ENCODE data around the gene ALDH4A1. TPM values are rescaled to one million over a fixed set of nuclear protein-coding genes. Genes with fewer than 3 reads are reported as not detected.
"Not testable (repeated sequence)": the region's sequence is repeated elsewhere in the genome, so short reads cannot be mapped to it uniquely, and the experiment has no call there.

The ALDH4A1 gene
- total RNA-seq, 1 experiment from 2014 or later = 3.3 TPM

DNA sequence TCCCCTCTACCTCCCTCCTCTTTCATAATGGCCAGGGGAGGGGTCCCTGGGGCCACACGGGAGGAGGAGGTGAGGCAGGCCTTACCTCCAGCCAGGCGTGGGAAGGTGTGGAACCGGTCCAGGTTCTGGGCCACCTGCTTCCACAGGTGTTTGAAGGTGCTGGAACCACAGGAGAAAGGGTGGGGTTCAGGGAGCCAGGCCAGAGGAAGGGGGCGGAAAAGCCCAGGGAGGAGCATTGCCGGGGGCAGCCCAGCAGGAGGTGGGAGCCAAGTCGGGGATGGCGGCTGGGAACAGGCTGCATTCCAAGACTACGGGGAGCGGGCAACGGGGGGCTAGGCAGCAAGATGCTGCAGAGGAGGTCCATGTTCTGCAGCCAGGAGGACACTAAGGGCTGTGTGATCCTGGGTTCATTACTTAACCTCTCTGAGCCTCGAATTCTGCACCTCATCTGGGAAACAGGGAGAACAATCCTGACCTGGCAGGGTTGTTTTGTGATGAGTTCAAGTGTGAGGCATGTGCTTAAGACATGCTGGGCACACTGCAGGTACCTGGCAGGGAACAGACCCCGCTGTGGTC is 23.1 kb downstream of the ALDH4A1 start:
- no peak for DNase-seq (ENCODE audit: low spot score)

DNA sequence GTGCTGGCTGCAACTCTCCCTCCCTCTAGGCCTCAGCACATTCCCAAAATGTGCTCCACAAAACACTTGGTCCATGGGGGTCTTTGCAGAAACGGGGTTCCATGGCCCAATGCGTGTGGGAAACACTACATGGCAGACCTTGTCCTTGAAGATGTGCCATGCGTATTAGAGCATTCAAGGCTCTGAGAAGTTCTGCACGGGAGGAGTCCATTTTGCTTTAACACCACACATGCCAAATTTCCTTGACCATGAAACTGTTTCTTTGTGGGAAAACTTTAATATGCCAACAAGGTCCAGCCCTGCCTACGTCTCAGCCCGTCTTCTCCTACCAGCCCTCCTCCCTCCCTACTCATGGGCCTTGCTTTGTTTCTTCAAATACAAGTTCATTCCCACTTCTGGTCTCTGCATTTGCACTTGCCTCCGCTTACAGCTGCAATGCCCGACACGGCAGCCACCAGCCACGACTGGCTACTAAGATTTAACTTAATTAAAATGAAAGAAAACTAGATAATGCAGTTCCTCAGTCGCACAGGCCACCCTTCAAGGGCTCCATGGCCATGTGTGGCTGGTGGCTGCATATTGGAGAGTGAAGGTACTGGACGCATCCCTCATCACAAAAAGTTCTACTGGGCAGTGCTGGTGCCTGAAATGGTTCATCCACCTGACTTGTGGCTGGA is 23.7 kb downstream of the ALDH4A1 start:
- no peak for DNase-seq (ENCODE audit: low spot score)

DNA sequence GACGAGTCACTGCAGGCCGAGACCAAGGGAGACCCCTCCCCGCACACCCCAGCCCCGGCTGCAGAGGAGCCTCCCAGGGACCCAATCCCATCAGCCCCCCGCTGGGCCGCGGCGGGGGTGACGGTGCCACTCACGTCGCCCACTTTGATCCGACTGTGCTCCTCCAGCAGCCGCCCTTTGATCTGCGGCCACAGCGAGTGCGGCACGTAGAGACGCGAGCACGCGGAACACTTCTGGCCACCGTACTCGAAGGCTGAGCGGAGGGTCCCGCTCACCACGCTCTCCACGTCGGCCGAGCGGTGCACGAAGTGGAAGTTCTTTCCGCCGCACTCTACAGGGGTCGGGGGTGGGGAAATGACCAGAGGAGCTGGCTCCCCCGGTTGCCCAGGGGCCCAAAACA is 25.1 kb downstream of the ALDH4A1 start:
- DNase-seq (ENCODE audit: low spot score) = no peak

DNA sequence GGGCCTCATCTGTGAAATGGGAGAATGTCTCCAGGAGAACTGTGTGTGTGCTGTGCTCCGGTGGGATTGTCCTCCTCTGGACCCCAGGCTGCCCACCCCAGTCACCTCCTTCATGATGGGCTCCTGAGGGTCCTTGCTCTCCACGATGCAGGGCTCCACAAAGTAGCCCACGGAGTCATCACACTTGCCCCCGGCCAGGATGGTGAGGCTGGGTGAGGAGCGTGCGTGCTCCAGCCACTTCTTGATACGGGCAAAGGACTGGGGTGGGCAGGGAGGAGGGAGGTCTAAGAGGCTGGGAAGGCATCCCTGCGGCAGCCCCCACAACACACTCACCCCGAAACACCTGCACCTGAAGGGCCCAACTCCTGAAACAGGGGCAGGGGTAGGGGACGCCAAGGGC is 26.1 kb downstream of the ALDH4A1 start:
- DNase-seq (ENCODE audit: low spot score) = no peak

DNA sequence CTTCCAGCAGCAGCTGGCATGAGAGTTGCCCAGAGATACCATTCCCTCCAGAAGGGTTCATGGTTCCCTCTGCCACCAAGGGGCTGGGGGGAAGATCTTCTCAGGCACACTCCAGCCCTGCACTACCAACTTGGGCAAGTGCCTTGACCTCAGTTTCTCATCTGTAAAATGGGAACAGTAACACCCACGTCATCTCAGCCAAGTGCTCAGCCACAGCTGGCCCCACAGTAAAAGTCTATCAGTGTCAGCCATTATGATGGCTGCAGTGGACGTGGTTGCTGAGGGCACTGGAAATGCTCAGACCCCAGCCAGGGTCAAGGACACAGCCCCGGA is 26.6 kb downstream of the ALDH4A1 start:
- DNase-seq (ENCODE audit: low spot score) = no peak

DNA sequence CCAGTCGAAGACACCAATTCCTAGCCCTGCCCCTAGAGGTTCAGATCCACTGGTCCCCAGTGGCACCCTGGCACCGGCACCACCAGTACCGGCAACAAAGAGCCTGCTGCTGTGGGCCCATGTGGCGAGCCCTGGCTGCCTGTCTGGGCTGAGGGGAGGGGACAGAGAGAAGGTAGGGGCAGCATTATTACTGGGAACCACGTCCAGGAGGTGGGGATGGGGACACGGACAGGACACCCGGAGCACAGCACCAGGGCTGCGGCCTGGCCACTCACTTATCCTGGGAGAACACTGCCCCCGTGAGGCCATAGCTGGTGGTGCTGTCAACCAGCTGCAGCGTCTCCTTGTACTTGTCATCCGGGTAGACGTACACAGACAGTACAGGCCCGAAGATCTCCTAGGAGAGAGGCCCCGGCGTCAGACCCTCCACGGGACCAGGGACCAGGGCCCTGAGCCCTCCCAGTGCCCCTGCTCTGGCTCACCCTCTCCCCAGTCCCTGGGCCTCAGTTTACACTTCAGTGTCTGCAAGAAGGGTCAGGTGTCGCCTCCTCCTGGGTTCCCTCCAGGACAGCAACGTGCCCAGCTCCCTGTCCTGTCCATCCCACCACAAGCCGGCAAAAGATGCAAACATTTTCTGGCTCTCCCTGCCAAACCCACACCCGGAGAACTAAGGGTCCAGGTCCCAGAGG is 27.1 kb downstream of the ALDH4A1 start:
- peak; percentile 87 for DNase-seq (ENCODE audit: low spot score)

DNA sequence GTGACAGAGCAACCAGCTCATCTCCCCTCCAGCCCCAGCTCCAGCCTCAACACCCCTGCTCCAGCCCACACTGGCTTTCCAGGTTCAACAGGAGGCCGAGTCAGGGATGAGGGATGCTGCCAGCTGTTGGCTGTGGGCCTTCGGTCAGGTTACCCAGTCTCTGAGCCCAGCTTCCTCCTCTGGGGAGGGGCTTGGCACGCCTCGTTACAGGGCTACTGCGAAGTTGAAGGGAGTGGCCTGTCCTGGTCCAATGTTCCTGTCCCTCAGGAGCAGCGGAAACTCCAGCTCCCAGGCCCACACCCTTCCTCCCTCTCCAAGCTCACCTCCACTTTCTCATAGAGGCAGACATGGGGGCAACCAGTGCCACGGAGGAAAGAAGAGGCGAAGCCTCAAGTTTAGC is 27.8 kb downstream of the ALDH4A1 start:
- DNase-seq (ENCODE audit: low spot score) = no peak

DNA sequence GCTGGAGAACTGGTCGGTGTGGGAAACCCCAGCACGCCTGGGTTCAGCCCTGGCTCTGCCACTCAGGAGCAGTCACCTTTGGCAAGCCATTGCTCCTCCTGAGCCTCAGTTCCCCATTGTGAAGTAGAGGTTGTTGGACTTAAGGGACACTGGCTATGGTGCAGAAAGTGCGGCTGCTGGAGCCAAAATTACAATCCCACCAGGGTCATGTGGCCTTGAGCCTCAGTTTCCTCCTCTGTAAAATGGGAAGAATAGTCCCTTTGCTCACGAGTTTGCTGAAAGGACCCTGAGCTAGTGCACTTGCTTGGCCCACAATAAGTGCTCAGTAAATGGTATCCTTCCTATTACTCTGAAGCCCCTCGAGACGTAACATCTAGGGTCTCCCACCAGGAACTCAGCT is 28.3 kb downstream of the ALDH4A1 start:
- DNase-seq (ENCODE audit: low spot score) = no peak

DNA sequence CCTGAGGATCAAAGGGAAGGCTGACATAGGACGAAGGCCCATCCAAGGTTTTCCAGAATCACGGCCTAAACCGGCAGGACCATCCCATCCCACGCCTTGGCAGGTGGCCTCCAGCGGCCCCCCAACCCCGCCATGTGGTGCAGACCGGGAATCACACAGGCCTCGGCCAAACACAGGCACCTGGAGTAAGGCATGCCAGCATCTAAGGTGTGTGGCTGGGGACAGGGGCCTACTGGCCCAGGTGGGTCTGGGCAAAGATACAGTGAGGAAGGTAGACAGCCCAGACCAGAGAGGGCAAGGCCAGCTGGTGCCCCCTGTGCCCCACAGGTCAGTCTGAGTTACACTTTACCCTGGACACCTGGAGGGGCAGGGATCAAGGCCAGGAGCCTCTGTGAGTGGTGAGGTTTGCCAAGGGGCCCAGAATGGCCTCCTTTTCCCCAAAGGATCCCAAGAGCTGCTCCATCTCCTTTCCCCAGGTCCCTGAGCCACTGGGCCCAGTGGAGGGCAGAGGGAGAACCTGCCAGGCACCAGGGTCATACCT is 30.2 kb downstream of the ALDH4A1 start:
- DNase-seq (ENCODE audit: low spot score) = no peak

DNA sequence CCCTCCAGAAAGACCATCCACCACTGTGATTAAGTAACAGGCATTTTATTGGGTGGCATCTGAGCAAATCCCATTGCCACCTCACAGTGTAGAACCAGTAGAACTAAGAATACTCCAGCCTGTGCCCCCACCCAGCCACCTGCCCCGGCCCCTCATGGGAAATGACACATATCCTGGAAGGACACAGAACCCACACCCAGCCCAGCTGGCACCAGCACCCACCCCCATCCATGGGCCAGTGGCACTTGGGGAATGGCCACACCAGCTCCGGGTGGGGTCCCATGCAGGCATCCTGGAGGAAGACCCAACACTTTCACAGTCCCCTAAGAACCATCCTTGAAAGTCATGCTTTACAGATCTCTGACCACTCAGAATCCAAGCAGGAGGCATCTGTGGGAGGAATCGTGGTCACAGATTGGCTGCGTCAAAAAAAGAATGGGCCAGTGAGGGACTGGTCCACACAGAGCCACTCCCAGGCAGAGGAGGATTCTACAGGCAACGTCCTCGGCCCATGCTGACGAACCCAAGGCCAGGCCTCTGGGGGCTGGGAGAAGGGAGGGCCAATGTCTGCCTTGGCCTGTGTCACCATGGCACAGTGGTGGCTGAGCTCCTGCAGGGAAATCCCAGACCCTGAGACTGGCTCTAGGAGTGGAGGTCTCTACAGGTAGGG is 30.8 kb downstream of the ALDH4A1 start:
- no peak for DNase-seq (ENCODE audit: low spot score)

DNA sequence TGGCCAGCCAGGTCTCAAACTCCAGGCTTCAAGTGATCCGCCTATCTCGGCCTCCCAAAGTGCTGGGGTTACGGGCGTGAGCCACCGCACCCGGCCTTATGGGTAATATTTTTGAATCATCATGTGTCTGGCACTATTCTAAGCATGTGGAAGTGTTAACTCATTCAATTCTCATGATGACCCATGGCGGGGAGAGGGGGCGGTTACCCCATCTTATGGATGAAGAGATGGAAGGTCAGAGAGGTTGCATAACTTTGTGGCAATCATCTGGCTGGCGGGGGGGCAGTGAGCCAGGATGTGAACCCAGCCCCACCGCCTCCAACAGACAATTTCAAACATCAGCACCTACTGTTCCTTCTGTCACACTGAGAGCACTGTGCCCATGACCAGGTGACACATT is 31.4 kb downstream of the ALDH4A1 start:
- no peak for DNase-seq (ENCODE audit: low spot score)

DNA sequence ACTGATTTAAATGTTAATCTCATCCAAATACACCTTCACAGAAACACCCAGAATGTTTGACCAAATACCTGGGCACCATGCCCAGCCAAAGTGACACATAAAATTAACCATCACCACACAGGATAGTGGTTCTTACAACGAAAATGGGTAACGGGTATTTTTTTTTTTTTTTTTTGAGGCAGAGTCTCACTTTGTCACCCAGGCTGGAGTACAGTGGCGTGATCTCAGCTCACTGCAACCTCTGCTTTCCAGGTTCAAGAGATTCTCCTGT is 31.8 kb downstream of the ALDH4A1 start:
- DNase-seq (ENCODE audit: low spot score) = not testable (repeated sequence)

DNA sequence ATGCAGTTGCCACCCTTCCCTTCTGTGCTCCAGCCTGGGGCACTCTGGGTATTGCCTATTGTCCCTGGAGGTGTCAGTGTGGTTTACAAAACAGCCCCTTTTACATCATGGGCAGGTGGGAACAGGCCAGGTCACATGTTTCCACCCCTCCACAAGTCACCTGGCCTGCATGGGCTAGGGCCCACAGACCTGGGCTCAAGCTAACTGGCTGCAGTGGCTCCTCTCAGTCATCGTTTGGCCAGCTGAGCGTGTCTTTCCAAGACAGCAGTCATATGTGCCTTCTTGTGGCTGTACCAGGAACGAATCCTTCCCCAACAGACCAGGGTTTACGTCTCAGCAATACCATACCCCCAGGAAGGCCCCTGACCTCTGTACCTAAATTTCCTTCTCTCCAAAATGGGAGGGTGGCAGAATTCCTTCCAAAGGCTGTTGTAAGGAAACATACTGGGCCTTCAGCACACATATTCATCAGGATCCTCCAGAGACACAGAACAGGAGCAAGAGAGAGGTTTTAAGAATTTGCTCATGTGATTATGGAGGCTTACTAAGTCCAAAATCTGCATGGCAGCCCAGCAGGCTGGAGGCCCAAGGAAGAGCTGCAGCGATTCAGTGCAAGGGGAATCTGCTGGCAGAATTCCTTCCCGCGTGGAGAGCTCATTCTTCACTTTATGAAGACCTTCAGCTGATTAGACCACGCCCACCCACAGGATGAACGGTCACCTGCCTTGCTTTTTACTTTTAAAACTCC is 32.3 kb downstream of the ALDH4A1 start:
- DNase-seq (ENCODE audit: low spot score) = no peak

DNA sequence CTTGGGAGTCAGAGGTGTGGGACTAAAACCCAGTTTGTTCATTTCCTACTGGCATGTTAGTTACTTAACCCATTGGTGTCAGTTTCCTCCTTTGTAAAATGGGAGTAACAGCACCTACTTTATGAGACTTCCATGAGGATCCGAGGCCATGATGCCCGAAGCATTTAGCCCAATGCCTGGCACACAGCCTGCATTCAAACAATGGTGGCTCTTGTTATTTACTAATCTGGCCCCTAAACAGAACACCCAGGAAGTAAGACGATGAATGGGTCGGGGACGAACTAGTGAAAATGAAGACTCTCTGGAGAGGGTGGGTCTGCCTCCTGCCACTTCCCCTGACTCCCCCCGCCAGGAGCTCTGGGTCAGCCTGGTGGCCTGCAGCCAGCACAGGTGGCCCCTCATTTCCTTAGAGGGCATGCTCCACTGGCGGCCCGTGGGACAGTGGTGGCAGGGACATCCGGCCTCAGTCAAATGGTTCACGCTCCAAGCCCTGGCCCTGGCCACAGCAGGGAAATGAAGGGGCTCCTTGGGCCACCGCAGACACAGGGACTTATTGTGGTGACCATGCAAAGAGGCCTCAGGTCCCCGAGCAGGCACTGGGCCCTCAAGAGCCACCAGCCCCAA is 33.4 kb downstream of the ALDH4A1 start:
- no peak for DNase-seq (ENCODE audit: low spot score)

DNA sequence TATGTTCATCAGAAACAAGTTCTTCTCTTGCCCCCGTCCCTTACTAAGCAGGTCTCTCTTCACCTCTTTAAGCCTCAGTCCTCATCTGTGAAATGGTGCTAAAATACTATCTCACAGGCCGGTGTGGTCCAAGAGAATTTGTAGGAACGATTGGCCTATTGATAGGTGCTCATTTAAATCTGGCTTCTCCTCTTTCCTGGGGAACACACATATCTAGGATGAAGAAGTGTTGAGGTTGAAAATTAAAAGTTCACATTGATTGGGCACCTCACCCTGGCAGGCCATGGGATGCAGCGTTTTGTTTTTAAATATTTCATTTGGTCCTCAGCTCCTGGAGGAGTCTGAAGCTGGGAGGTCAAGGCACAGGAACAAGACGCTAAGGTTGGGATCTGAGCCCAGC is 34.0 kb downstream of the ALDH4A1 start:
- DNase-seq (ENCODE audit: low spot score) = no peak

DNA sequence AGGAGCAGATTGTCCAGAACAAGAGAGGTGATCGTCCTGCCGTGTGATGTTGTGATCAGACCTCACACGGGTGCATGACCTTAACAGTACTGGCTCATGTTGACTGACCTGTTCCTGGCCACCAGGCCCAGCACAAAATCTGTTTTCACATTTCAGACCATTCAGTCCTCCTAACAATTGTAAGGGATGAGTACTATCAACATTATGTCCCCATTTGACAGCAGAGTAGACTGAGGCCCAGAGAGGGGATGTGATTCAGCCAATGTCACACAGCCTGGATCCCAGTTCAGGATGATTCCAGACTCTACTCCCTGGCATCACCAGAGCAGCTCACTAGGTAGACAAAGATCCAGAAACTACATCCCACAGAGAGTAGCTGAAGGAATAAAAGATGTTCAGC is 35.5 kb downstream of the ALDH4A1 start:
- no peak for DNase-seq (ENCODE audit: low spot score)

DNA sequence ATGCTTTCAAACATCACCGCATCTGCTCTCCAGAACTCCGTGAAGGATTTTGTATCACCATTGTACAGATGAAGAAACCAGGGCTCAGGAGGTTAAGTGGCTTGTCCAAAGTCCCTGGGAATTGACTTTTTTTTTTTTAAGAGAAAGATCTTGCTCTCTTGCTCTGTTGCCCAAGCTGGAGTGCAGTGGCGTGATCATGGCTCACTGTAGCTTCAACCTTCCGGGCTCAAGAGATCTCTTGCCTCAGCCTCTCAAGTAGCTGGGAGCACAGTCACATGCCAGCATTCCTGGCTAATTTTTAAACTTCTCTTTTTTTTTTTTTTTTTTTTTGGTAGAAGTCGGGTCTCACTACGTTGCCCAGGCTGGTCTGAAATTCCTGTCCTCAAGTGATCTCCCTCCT is 36.0 kb downstream of the ALDH4A1 start:
- DNase-seq (ENCODE audit: low spot score) = no peak

DNA sequence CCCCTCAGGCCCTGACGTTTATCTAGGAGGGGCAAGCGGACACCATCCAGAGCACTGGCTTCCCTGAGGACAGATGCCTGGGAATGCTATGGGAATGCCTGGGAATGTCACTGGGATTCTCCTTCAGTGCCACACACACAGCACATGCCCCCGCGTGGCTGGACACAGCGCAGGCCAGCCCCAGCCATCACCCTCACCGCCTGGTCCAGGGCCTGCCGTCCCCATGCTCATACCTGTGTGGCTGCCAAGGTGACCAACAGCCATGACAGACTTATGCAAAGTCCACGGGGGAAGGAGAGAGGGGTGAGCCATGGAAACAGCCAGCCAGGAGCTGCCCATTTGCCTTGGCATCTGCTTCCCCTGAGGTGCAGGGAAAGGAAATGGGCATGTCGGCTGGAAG is 37.2 kb downstream of the ALDH4A1 start:
- no peak for DNase-seq (ENCODE audit: low spot score)

DNA sequence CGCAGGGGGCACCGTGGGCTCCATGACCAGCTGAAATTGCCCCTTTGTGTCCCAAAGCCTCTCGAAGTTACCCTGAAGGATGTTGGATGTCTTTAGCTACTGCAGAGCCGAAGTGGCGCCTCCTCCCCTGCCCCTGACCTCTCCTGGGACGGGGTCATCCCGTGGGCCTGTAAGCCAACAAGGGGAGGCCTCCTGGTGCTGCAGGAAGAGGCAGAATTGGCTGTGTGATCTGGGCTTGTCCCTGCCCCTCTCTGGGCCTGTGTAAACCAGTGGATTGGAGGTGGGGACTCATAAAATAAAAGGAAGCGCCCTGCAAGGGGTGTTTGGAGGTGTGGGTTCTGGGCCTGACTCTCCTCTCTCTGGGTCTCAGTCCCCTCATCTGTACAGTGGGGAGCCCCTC is 40.8 kb downstream of the ALDH4A1 start:
- DNase-seq (ENCODE audit: low spot score) = no peak

DNA sequence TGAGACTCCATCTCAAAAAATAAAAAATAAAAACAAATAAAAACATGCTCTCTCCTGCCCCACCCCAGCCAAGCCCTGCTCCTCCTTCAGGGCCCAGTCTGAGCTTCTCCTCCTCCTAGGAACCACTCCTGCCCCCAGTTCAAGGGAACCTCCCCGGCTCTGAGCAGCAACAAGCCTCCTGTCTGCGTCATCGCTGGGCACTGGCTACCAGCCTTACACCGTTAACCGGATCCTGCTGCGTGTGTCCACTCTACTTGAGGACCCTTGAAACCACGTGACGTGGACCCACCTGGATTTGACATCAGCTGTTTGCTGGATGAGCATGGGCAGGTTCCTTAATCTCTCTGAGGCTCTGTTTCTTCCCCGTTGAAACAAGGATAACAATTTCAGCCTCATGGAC is 41.3 kb downstream of the ALDH4A1 start:
- no peak for DNase-seq (ENCODE audit: low spot score)

DNA sequence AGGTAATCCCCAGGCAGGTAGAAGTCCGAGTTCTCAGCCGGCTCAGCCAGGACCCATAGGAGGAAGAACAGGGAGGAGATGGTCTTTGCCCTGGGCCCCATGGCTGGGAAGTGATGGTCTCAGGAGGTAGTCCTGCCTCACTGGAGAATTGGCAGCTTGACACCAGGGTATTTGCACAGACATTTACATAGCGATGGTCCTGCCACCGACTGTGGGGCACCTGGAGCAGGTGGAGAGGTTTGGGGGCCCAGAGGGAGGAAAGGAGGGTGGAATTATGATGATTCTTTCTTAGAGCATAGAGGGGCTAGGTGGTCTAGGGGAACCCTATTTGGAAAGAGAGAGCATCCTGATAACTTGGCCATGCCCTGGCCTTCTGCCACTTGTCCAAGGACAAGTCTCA is 42.8 kb downstream of the ALDH4A1 start, which contains the start of gene TAS1R2:
TSS of gene TAS1R2 (minus strand) at position 101 of the 400 bp plus-strand sequence. CDS start at position 101, 0 bp downstream.
- DNase-seq (ENCODE audit: low spot score) = no peak

All from H4 (cell line).